ENCODE data around the gene DKK3. TPM values are rescaled to one million over a fixed set of nuclear protein-coding genes. Genes with fewer than 3 reads are reported as not detected.

DKK3 gene
- total and polyA plus RNA-seq, 2 of the 13 experiments (the other 11 are each of a cell fraction or from before 2014, with no cell fraction given) = 0.09 to 0.67 TPM

DNA sequence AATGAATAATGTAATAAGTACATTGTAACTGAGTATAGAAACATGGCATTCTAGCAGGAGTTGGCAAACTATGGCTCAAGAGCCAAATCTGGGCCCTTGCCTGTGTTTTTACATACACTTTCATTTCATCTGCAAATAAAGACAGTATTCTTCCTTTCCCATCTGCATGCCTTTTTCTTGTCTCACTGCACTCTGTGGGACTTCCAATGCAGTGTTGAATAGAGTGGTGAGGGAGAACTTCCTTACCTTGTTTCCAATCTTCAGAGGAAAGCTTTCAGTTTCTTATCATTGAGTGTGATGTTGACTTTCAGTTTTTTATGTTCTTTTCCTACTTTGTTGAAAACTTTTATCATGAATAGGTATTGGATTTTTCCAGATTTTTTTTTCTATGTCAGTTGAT lies 84.6 kb downstream of the DKK3 start:
- ChIA-PET CTCF (ENCODE audit: low intra/inter-chr PET ratio, low total read pairs) (no interaction called here), POLR2A (no interaction called here)
- no TSS peak for BruUV-seq (replicated peaks)
- no peaks in the 10 kb centered on the region for H3K4me1 ChIP-seq (ENCODE audit: insufficient read depth, low read length)
- H3K4me3 ChIP-seq (replicated peaks in 1 of 3; ENCODE audit: insufficient read depth in 1 of 3, low read depth in 2 of 3, low read length in 3 of 3) = no peak overlapping the region
- H3K9ac ChIP-seq (ENCODE audit: insufficient read depth, low read depth, low read length) = no peak overlapping the region
- no peak overlapping the region for H2AFZ ChIP-seq (ENCODE audit: low read length)
- H3K27me3 ChIP-seq (ENCODE audit: control insufficient read depth in 1 of 2, insufficient read depth in 2 of 2, low read length in 2 of 2) = no peaks in the 10 kb centered on the region
- no peak overlapping the region for H3K4me2 ChIP-seq (ENCODE audit: low read depth, low read length)
- no peaks in the 10 kb centered on the region for H4K20me1 ChIP-seq (ENCODE audit: insufficient read depth, low read length)
- no peaks in the 10 kb centered on the region for H3K9me3 ChIP-seq (ENCODE audit: low read length)
- no peak overlapping the region for H3K27ac ChIP-seq (ENCODE audit: extremely low read length, insufficient read depth, low read length)
- FAIRE-seq (no peak), ATAC-seq (no peak), DNase-seq (ENCODE audit: low spot score) (no peak)
- peaks cover 0 to 6% of the 10 kb centered on the region in 2 experiments; a peak in 1 of 5 replicates for H3K36me3 ChIP-seq (replicated peaks in 1 of 2; ENCODE audit: control insufficient read depth in 1 of 2, insufficient read depth in 2 of 2, low read length in 2 of 2)
- in situ Hi-C loops (cut with HindIII; ENCODE audit: extremely low pct_ligation_motif_present, low pct_unique_long_range_greater_than_20kb) (no loop called here), intact Hi-C loops (cut with micrococcal nuclease; ENCODE audit: unreplicated experiment) (no loop called here)
- TF ChIP-seq ZFY (CRISPR knock-in tag; IDR thresholded peaks at IDR 0.05) (no peak), ZNF207 (IDR thresholded peaks at IDR 0.05; ENCODE audit: borderline replicate concordance) (no peak), HDAC6 (IDR thresholded peaks at IDR 0.05; ENCODE audit: low read depth, low read length) (no peak), ZNF350 (CRISPR knock-in tag; IDR thresholded peaks at IDR 0.05; ENCODE audit: borderline replicate concordance, low read depth) (no peak), ZNF441 (CRISPR knock-in tag; IDR thresholded peaks at IDR 0.05; ENCODE audit: borderline replicate concordance) (no peak), ZNF343 (CRISPR knock-in tag; IDR thresholded peaks at IDR 0.05) (no peak), KDM3A (CRISPR knock-in tag; IDR thresholded peaks at IDR 0.05; ENCODE audit: low read depth) (no peak), ZNF12 (CRISPR knock-in tag; IDR thresholded peaks at IDR 0.05) (no peak), SNAPC2 (CRISPR knock-in tag; IDR thresholded peaks at IDR 0.05) (no peak), ZNF7 (CRISPR knock-in tag; IDR thresholded peaks at IDR 0.05) (no peak)
- TF ChIP-seq, protein P1, sequence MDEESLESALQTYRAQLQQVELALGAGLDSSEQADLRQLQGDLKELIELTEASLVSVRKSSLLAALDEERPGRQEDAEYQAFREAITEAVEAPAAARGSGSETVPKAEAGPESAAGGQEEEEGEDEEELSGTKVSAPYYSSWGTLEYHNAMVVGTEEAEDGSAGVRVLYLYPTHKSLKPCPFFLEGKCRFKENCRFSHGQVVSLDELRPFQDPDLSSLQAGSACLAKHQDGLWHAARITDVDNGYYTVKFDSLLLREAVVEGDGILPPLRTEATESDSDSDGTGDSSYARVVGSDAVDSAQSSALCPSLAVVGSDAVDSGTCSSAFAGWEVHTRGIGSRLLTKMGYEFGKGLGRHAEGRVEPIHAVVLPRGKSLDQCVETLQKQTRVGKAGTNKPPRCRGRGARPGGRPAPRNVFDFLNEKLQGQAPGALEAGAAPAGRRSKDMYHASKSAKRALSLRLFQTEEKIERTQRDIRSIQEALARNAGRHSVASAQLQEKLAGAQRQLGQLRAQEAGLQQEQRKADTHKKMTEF (CRISPR knock-in tag; IDR thresholded peaks at IDR 0.05) = no peak
- no peaks in the 10 kb centered on the region for H3K79me2 ChIP-seq (ENCODE audit: insufficient read depth, low read length)

All from HepG2 (cell line).